ENCODE data around the gene ARHGAP15.

The ARHGAP15 gene

DNA sequence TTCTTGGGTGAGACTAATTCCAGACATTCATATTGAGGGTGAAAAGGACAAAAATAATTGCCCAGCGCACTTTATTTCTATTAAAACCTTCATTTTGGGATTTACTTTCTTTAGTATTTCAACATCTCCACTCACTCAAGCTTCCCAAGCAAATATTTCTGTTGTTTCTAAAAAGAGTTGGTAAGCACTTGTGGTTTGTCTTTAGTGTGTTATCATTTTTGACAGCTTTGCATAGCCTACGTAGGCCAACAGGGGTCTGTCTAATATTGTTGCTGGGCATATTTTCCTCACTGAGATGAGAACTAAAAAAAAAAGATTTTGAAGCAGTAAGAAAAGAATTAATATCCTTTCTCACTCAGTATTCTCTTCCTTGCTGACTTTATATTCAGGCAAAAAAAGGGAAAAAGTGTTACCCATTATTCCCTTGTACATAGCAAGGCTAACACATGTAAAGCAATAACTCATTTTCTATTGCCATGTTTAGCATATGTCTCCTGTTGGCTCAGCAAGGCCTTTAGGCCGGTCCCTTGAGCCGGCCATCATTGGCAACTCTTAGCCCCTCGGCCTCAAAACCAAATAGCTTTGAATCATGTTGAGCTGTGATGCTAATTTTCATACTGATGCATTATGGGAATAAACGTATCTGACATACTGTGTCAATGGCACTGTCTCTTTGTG is 494.2 kb downstream of the ARHGAP15 start:
- Histone ChIP-seq H3K36me3 (ENCODE audit: control insufficient read depth, low read length) (0 out of 2 replicates have a peak, but pooled peaks cover 3% of the 10 kb centered on the region), H3K79me2 (ENCODE audit: control insufficient read depth, low read length) (no peaks in the 10 kb centered on the region), H3F3A (ENCODE audit: control insufficient read depth, insufficient read depth) (no peaks in the 10 kb centered on the region), H4K20me1 (ENCODE audit: control insufficient read depth, insufficient read depth, low read depth, low read length) (no peaks in the 10 kb centered on the region), H3K4me1 (ENCODE audit: control insufficient read depth, low read length) (no peaks in the 10 kb centered on the region), H3K27ac (ENCODE audit: low read depth, low read length) (no peak overlapping the region), H3K4me3 (ENCODE audit: low read length) (no peak overlapping the region), H3K27me3 (ENCODE audit: control insufficient read depth, low read length) (no peaks in the 10 kb centered on the region), H3K9me3 (ENCODE audit: control insufficient read depth, insufficient read depth, low read length) (no peaks in the 10 kb centered on the region), H3K9me2 (replicated peaks; ENCODE audit: control insufficient read depth, low read length) (no peaks in the 10 kb centered on the region), H3K4me2 (ENCODE audit: low read length) (no peak overlapping the region)
- TF ChIP-seq, protein P1, sequence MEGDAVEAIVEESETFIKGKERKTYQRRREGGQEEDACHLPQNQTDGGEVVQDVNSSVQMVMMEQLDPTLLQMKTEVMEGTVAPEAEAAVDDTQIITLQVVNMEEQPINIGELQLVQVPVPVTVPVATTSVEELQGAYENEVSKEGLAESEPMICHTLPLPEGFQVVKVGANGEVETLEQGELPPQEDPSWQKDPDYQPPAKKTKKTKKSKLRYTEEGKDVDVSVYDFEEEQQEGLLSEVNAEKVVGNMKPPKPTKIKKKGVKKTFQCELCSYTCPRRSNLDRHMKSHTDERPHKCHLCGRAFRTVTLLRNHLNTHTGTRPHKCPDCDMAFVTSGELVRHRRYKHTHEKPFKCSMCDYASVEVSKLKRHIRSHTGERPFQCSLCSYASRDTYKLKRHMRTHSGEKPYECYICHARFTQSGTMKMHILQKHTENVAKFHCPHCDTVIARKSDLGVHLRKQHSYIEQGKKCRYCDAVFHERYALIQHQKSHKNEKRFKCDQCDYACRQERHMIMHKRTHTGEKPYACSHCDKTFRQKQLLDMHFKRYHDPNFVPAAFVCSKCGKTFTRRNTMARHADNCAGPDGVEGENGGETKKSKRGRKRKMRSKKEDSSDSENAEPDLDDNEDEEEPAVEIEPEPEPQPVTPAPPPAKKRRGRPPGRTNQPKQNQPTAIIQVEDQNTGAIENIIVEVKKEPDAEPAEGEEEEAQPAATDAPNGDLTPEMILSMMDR (IDR thresholded peaks at IDR 0.05; ENCODE audit: low read depth, low read length, poor library complexity, severe bottlenecking) = no peak
- no peak for TF ChIP-seq EZH2phosphoT487 (IDR thresholded peaks at IDR 0.05; ENCODE audit: borderline replicate concordance, low read length)

DNA sequence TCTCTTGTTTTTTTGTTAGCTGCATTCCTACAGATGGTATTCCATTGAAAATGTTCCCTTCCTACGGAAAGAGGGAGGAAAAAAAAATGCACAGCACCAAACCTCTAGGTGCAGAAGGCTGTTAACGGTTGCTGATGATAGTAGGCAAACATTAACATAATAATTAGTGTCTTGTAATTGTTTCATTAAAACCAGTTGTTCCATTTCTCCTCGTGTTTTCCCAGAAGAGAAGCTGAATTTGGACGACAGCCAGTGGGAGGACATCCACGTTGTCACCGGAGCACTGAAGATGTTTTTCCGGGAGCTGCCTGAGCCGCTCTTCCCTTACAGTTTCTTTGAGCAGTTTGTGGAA is 494.7 kb downstream of the ARHGAP15 start:
- Histone ChIP-seq H3K9me2 (replicated peaks; ENCODE audit: control insufficient read depth, low read length) (no peaks in the 10 kb centered on the region), H3K79me2 (ENCODE audit: control insufficient read depth, low read length) (no peaks in the 10 kb centered on the region), H3K4me3 (ENCODE audit: low read length) (no peak overlapping the region), H3K4me2 (ENCODE audit: low read length) (no peak overlapping the region), H3F3A (ENCODE audit: control insufficient read depth, insufficient read depth) (no peaks in the 10 kb centered on the region), H3K36me3 (ENCODE audit: control insufficient read depth, low read length) (0 out of 2 replicates have a peak, but pooled peaks cover 3% of the 10 kb centered on the region), H3K4me1 (ENCODE audit: control insufficient read depth, low read length) (no peaks in the 10 kb centered on the region), H4K20me1 (ENCODE audit: control insufficient read depth, insufficient read depth, low read depth, low read length) (no peaks in the 10 kb centered on the region), H3K9me3 (ENCODE audit: control insufficient read depth, insufficient read depth, low read length) (no peaks in the 10 kb centered on the region), H3K27ac (ENCODE audit: low read depth, low read length) (no peak overlapping the region), H3K27me3 (ENCODE audit: control insufficient read depth, low read length) (no peaks in the 10 kb centered on the region)
- TF ChIP-seq EZH2phosphoT487 (IDR thresholded peaks at IDR 0.05; ENCODE audit: borderline replicate concordance, low read length) = no peak
- TF ChIP-seq, protein P1 (IDR thresholded peaks at IDR 0.05; ENCODE audit: low read depth, low read length, poor library complexity, severe bottlenecking) = no peak

DNA sequence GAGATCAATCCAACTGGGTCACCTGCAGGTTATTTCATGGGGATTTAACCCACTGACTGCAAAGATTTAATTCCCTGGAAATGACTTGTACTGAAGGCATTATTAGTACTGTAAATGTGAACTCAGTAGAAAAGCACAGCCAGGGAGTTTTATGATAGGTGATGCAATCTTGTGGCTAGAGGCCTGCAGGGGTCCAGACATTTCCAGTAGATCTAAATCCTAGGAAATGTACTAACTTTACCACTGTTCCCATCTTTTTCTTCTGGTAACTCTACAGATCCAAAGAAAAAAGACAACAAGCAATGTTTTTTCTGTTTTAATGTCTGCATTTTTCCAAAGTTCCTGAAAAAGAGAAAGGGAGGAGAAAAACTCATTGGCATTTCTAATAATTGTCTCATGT is 500.1 kb downstream of the ARHGAP15 start:
- Histone ChIP-seq H3K27ac (ENCODE audit: low read depth, low read length) (no peak overlapping the region), H3K9me2 (replicated peaks; ENCODE audit: control insufficient read depth, low read length) (no peaks in the 10 kb centered on the region), H3K4me2 (ENCODE audit: low read length) (no peak overlapping the region), H3K79me2 (ENCODE audit: control insufficient read depth, low read length) (no peaks in the 10 kb centered on the region), H3K27me3 (ENCODE audit: control insufficient read depth, low read length) (no peaks in the 10 kb centered on the region), H3K9me3 (ENCODE audit: control insufficient read depth, insufficient read depth, low read length) (no peaks in the 10 kb centered on the region), H4K20me1 (ENCODE audit: control insufficient read depth, insufficient read depth, low read depth, low read length) (no peaks in the 10 kb centered on the region), H3F3A (ENCODE audit: control insufficient read depth, insufficient read depth) (no peaks in the 10 kb centered on the region), H3K4me1 (ENCODE audit: control insufficient read depth, low read length) (no peaks in the 10 kb centered on the region), H3K4me3 (ENCODE audit: low read length) (no peak overlapping the region), H3K36me3 (ENCODE audit: control insufficient read depth, low read length) (0 out of 2 replicates have a peak, but pooled peaks cover 3% of the 10 kb centered on the region)
- TF ChIP-seq, protein P1 (IDR thresholded peaks at IDR 0.05; ENCODE audit: low read depth, low read length, poor library complexity, severe bottlenecking) = no peak
- TF ChIP-seq EZH2phosphoT487 (IDR thresholded peaks at IDR 0.05; ENCODE audit: borderline replicate concordance, low read length) = no peak
